ENCODE data around the gene ZBTB46. TPM values are rescaled to one million over a fixed set of nuclear protein-coding genes. Genes with fewer than 3 reads are reported as not detected.

Gene ZBTB46
- total RNA-seq, 2 experiments from 2014 or later = 0.67 to 1.3 TPM

DNA sequence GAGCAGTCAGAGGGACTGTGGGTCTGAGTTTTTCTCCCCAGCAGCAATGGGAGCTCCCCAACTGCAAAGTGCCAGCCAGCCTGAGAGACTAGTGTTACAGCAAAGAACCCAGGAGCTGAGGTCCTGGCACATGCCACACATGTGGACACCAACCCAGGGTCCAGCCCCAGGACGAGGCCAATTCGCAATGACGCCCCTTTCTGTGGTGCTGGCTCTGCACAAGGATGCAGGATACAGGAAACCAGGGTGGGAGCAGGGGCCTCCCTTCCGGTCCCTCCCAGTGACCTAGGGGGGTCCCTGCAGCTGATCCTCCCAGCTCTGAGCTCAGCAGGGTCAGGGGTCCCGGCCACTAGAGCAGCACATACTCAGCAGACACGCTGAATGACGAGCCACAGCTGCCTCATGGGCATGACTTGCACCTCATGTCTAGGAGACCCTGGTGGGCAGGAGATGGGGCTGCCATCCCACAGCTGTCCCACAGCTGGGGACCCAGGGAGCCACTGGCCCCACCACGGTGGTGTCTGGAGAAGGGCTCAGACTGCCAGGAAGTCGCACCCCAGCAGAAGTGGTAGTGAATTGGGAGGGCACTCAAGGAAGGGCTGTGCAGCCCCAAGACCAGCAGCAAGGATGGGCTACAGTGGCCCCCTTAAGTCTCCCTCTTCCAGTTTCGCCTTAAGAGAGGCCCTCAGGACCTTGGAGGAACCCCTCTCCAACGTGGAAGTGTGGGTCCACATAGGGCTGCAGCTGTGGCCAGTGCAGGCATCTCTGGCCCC lies 126.9 kb downstream of the ZBTB46 start:
- H3K79me2 ChIP-seq (ENCODE audit: insufficient read depth, low read depth, low read length) = peaks cover 33% of the 10 kb centered on the region
- H3K4me1 ChIP-seq (ENCODE audit: insufficient read depth, low read length, poor library complexity, severe bottlenecking) = peaks cover 21% of the 10 kb centered on the region
- TF ChIP-seq EZH2phosphoT487 (IDR thresholded peaks at IDR 0.05; ENCODE audit: borderline replicate concordance, low read depth, low read length) = no peak
- no peak for TF ChIP-seq CTCF (conservative IDR thresholded peaks at IDR 0.05; ENCODE audit: low read length)
- no peak overlapping the region for H3K27ac ChIP-seq (ENCODE audit: low read depth, low read length, poor library complexity, severe bottlenecking)
- peaks cover 8% of the 10 kb centered on the region; the same call in 1 of the 2 replicates for H4K20me1 ChIP-seq (ENCODE audit: insufficient read depth, low read length)
- POLR2A ChIA-PET = no interaction called here
- peaks cover 51% of the 10 kb centered on the region for H3K36me3 ChIP-seq (ENCODE audit: insufficient read depth, low read length)
- CTCF ChIA-PET (ENCODE audit: unreplicated experiment) = no interaction called here
- no peak overlapping the region for H3K4me3 ChIP-seq (ENCODE audit: low read depth, low read length, poor library complexity, severe bottlenecking)
- DNase-seq (ENCODE audit: low spot score) = no peak
- intact Hi-C loops (cut with micrococcal nuclease; ENCODE audit: unreplicated experiment) = no loop called here
- no peak overlapping the region for H2AFZ ChIP-seq (ENCODE audit: low read length)
- H3K9me3 ChIP-seq (ENCODE audit: low read length) = no peaks in the 10 kb centered on the region
- BruUV-seq (replicated peaks) = no TSS peak
- H3K9me2 ChIP-seq (ENCODE audit: insufficient read depth, low read length) = no peaks in the 10 kb centered on the region
- no peak overlapping the region for H3K4me2 ChIP-seq (ENCODE audit: low read length)

DNA sequence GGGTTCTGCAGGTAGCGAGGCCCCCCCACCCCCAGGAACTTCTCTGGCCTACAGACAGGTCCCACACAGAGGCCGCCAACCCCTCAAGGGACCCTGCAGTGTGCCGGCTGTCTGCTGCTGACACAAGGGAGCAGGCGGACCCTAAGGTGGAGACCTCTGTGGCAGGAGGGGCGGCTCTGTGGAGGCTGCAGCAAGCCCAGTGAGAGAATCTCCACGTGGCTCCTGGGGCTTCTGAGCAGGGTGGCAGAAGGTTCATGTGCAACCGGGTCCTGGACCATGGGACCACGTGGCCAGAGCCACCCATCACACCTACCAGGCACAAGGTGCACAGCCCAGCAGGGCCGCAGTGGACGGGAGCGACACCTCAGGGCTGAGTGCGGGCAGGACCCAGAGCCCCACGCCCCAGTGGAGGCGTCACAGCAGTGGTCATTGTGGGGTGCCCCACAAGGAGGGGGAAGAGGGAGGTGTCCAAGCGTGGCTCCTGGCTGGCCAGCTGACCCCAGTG lies 127.5 kb downstream of the ZBTB46 start:
- Histone ChIP-seq H3K27ac (ENCODE audit: low read depth, low read length, poor library complexity, severe bottlenecking) (no peak overlapping the region), H3K79me2 (ENCODE audit: insufficient read depth, low read depth, low read length) (peaks cover 27% of the 10 kb centered on the region), H4K20me1 (ENCODE audit: insufficient read depth, low read length) (peaks cover 8% of the 10 kb centered on the region; the same call in 1 of the 2 replicates), H3K9me2 (ENCODE audit: insufficient read depth, low read length) (no peaks in the 10 kb centered on the region), H3K4me2 (ENCODE audit: low read length) (no peak overlapping the region), H3K4me1 (ENCODE audit: insufficient read depth, low read length, poor library complexity, severe bottlenecking) (peaks cover 18% of the 10 kb centered on the region), H3K4me3 (ENCODE audit: low read depth, low read length, poor library complexity, severe bottlenecking) (no peak overlapping the region), H2AFZ (ENCODE audit: low read length) (no peak overlapping the region), H3K9me3 (ENCODE audit: low read length) (no peaks in the 10 kb centered on the region), H3K36me3 (ENCODE audit: insufficient read depth, low read length) (peaks cover 45% of the 10 kb centered on the region)
- DNase-seq (ENCODE audit: low spot score) = no peak
- TF ChIP-seq CTCF (conservative IDR thresholded peaks at IDR 0.05; ENCODE audit: low read length) (no peak), EZH2phosphoT487 (IDR thresholded peaks at IDR 0.05; ENCODE audit: borderline replicate concordance, low read depth, low read length) (no peak)
- CTCF ChIA-PET (ENCODE audit: unreplicated experiment) = no interaction called here
- POLR2A ChIA-PET = no interaction called here
- intact Hi-C loops (cut with micrococcal nuclease; ENCODE audit: unreplicated experiment) = no loop called here
- BruUV-seq (replicated peaks) = no TSS peak

Data from OCI-LY7 (cell line).